Coronary artery (tissue), 2 donors: ENCODE data around the gene MLX.

ENCODE experiments used
- DNase-seq: peaks from one replicate; pipeline ENCODE4 v3.0.0-alpha.2; 2017; ENCODE audit warnings: low spot score
- H3K27ac ChIP-seq, 2 donors: fragments of 200-600 bp; sonication (generic); one replicate each; pipeline ENCODE4 v1.5.1; 2016 to 2019
- H3K4me3 ChIP-seq: fragments of 200-600 bp; sonication (generic); 2 replicates; pipeline ENCODE4 v1.5.1; 2016; ENCODE audit warnings: mild to moderate bottlenecking, moderate library complexity
- CTCF ChIP-seq: fragments of 200-600 bp; sonication (generic); IDR thresholded peaks from one replicate; pipeline ENCODE4 v1.5.1; 2019; ENCODE audit warnings: antibody characterized with exemption

MLX gene

GRCh38 chr17:42521036-42521435 is 45.9 kb upstream of the MLX start:
- peak overlapping the region; percentile 37 for H3K4me3 ChIP-seq
- peak overlapping the region; percentile 93 to 98 for H3K27ac ChIP-seq
- DNase-seq: peak; percentile 72
- TF ChIP-seq CTCF: no peak

GRCh38 chr17:42521666-42522262 is 45.1 kb upstream of the MLX start:
- Histone ChIP-seq H3K4me3 (peak overlapping the region; percentile 37), H3K27ac (peak overlapping the region; percentile 93 to 98)
- no peak for TF ChIP-seq CTCF
- peak; percentile 77 for DNase-seq

- H3K27ac ChIP-seq: peak overlapping the region; percentile 93 to 98
- TF ChIP-seq CTCF: no peak
- peak; percentile 72 for DNase-seq
- peak overlapping the region; percentile 37 for H3K4me3 ChIP-seq
These were observed 44.6 kb upstream of the MLX start for GRCh38 chr17:42522263-42522790.

- TF ChIP-seq CTCF: no peak
- Histone ChIP-seq H3K27ac (peak overlapping the region; percentile 93 to 98), H3K4me3 (no peak overlapping the region)
- DNase-seq: peak; percentile 74
These were observed 44.1 kb upstream of the MLX start for GRCh38 chr17:42522798-42523278.

GRCh38 chr17:42525221-42525620 is 41.7 kb upstream of the MLX start:
- Histone ChIP-seq H3K27ac (peak overlapping the region; percentile 93 to 98), H3K4me3 (no peak overlapping the region)
- DNase-seq: no peak
- TF ChIP-seq CTCF: no peak

- peak; percentile 70 for DNase-seq
- H3K4me3 ChIP-seq: no peak overlapping the region
- no peak for TF ChIP-seq CTCF
- peak overlapping the region; percentile 25 to 98 for H3K27ac ChIP-seq
These were observed 40.9 kb upstream of the MLX start for GRCh38 chr17:42526031-42526444.

- no peak for DNase-seq
- TF ChIP-seq CTCF: no peak
- Histone ChIP-seq H3K27ac (no peak overlapping the region), H3K4me3 (no peak overlapping the region)
These were observed 39.0 kb upstream of the MLX start for GRCh38 chr17:42527932-42528331.
